Smooth muscle cell of the brain vasculature (primary cell): ENCODE data around the gene DECR2.
"Not testable (repeated sequence)": the region's sequence is repeated elsewhere in the genome, so short reads cannot be mapped to it uniquely, and the experiment has no call there.

Experiments used
- DNase-seq: peaks from one replicate; pipeline ENCODE4 v3.0.0-alpha.2; 2012; ENCODE audit warnings: low read depth, low spot score

The DECR2 gene

DNA sequence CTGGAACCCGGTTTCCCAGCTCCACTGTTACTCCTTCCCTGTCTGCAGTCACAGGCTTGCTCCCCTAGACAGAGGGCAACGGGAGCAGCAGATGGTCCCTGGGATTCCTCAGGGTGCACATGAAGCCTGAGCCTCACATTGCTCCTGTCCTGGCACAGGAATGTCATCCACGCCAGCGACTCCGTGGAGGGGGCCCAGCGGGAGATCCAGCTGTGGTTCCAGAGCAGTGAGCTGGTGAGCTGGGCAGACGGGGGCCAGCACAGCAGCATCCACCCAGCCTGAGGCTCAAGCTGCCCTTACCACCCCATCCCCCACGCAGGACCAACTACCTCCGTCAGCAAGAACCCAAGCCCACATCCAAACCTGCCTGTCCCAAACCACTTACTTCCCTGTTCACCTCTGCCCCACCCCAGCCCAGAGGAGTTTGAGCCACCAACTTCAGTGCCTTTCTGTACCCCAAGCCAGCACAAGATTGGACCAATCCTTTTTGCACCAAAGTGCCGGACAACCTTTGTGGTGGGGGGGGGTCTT is 1.6 kb upstream of the DECR2 start:
- DNase-seq, result no peak

DNA sequence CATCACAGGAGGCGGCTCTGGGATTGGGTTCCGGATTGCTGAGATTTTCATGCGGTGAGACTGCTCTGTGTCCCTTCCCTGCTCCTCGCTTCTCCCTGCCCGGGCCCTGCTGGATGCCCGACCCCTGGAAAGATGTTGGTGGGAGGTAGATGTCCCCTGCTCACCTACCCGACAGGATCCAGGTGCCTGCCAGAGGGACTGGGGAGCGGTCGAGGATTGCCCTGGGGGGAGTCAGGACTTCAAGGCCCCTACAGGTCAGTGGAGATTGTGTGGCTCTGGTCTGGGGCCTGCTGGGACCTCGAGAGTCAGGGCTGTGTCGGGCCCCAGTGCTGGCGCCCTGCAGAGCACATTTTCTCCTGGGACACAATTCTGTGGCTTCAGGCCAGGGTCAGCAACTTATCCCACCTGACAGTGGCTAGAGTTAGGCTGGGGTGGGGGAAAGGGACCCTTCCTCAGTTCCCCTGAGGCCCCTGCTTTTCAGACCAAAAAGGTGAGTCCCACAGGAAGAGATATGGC is 3.3 kb downstream of the DECR2 start:
- no peak for DNase-seq

DNA sequence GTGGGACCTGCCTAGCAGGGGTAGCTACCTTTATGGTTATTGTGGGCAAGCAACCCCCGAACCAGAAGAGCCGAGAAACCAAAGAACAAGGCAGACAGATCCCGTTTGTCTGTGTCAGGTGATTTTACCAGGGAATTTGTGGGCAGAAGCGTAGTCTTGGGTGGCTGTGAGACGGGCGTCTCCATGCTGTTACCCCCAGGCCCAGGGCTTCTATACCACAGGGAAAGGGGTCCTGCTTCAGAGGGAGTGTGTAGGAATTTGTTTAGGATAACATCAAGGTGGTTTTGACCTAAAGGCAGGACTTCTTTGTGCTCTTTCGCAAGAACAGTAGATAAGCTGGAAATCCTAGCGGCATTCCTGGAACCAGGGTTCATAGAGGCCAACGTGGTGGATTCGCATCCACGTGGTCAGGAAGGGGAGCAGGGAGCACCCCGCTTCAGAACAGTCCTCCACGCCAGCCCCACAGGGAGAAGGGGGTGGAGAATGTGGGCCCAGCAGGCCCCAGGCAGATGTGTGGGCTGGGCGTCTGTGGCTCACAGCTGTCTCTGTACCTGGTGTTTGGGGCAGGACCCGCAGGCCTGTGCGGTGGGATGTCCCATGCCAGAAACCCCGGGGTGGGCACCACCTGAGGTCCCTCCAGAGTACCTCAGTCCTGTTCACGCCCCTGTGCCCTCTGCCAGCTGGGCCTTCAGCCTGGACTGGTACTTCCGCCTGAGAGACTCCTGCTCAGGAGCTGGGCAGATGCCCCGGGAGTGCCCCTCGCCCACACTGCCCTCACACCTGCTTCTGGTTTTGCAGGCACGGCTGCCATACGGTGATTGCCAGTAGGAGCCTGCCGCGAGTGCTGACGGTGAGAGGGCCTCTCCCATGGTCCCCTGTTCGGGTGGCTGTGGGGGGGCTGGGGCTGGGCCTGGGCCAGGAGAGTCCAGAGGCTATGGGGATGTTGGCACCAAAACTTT is 4.1 kb downstream of the DECR2 start:
- DNase-seq, result no peak

DNA sequence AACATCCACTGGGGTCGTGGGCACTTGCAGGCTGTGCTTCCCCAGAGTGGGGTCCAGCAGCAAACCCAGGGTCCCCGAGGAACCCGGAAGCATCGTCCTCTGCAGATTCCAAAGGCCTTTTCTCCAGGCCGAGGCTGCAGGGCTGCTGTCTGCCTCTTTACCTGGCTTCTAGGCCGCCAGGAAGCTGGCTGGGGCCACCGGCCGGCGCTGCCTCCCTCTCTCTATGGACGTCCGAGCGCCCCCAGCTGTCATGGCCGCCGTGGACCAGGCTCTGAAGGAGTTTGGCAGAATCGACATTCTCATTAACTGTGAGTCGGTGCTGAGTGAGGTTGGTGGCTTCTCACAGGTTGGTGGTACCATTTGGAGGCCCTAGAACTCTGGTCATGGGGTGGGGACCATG is 5.6 kb downstream of the DECR2 start:
- DNase-seq, result no peak

DNA sequence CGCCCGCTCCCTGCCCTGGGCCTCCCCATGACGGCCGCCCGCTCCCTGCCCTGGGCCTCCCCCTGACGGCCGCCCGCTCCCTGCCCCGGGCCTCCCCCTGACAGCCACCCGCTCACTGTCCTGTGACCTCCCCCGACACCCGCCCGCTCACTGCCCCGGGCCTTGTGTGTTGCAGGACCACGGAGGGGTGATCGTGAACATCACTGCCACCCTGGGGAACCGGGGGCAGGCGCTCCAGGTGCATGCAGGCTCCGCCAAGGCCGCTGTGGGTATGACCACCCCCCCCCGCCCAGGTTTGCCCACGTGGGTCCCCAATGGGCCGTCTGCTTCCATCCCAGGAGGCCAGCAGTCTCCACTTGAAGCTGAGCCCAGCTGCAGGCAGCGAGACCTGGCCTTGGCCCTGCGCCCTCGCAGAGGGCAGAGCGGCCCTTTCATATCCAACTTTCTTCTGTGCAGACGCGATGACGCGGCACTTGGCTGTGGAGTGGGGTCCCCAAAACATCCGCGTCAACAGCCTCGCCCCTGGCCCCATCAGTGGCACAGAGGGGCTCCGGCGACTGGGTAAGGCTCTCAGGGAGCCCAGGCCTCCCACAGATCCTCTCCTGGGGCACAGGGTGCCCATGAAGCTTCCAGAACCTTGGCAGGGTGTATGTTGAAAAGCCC is 9.0 kb downstream of the DECR2 start:
- no peak for DNase-seq

DNA sequence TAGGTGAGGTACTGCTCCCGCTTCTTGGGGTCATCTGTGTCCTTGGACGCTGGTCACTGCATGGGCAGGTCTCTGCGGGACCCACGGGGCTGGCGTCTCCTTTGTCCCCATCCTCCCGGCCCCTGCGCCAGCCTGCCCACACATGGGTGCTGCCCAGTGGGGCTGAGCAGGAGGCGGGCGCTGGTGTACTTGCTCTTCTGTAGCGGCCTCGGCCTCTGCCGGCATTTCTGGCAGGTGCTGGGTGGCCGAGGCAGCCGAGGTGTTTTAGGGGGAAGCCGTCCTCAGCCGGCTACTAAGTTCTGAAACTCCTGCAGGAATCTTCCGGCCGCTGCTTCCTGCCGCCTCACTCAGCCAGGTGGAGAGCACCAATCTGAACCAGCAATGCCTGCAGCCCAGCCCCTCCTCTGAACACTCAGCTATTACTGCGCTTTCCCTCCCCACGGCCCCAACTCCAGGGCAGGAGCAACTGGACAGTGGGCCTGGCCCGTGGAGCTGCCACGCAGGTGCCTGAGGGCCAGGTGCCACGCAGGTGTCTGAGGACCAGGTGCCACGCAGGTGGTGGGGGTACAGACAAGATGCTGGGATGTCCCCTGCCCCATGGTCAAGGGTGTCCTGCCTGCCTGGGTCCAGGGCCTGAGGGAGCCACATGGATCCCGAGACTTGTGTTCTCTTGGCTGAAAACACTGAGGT is 10.0 kb downstream of the DECR2 start:
- DNase-seq, result no peak

DNA sequence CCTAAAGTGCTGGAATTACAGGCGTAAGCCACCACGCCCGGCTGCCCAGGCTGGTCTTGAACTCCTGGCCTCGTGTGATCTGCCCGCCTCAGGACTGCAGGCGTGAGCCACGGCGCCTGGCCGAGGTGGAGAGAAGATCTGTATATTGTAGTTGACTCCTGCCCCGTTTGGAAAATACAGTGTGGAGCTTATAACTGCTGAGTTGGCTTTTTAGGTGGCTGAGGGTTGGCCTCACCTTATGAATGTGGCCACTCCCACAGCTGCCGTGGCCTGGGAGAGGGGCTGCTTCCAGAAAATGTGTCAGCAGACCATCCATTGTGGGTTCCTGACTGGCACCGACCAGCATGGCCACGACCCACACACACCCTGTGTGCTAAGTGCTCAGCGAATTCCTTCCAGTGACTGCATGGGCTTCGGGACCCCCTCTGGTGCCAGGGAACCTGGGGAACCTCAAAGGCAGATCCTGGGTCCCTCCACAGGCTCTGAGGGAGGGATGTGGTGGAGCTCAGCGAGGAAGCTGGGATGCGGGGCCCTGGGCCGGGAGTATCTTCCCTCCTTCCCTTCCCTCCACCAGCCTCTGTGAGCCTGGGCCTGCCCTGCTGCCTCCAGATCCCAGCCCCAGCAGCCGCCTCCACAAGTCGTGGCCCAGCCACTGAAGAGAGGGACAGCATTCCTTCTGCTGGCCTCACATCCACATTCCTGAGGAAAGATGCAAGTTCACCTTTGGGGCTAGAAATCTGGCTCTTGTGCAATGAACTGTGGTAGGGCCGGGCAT is 12.9 kb downstream of the DECR2 start:
- no peak for DNase-seq

DNA sequence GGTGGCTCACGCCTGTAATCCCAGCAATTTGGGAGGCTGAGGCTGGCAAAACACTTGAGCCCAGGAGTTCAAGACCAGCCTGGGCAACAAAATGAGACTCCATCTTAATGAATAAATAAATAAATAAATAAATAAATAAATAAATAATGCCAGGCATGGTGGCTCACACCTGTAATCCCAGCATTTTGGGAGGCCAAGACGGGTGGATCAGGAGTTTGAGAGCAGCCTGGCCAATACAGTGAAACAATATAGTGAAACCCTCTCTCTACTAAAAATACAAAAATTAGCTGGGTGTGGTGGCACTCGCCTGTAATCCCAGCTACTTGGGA is 13.4 kb downstream of the DECR2 start:
- not testable (repeated sequence) for DNase-seq

DNA sequence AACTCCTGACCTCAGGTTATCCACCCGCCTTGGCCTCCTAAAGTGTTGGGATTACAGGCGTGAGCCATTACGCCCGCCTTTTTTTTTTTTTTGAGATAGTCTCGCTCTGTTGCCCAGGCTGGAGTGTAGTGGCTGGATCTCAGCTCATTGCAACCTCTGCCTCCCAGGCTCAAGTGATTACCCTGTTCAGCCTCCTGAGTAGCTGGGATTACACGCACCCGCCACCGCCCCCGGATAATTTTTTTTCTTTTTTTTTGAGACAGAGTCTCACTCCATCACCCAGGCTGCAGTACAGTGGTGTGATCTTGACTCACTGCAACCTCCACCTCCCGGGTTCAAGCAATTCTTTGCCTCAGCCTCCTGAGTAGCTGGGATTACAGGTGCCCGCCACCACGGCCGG is 20.5 kb downstream of the DECR2 start:
- DNase-seq, result not testable (repeated sequence)

DNA sequence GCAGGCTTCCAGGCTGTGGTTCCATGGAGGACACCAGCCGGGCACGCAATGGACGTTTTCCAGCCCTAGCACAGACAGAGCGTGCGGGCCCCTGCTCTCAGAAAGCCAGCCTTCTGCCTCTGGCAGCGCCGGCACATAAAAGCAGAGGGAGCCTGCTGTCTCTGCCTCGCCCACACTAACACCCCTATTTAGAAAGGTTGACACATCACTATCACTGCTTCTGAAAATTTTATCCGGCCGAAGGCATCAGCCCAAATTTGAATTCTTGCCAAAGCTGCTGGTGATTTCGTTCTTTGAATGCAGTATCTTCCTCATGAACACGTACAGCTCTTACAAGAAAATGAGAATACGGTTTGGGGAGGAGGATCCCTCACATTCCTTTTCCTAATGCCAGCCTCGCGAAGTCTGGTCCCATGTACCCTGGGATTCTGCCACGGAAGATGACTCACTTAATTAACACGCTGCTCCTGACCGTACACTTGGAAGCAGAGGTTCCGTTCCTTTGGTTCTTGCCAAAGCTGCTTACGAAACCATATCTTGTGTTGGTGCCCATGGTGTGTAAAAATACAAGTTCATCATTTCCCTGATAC is 22.4 kb downstream of the DECR2 start:
- peak; percentile 36 for DNase-seq

DNA sequence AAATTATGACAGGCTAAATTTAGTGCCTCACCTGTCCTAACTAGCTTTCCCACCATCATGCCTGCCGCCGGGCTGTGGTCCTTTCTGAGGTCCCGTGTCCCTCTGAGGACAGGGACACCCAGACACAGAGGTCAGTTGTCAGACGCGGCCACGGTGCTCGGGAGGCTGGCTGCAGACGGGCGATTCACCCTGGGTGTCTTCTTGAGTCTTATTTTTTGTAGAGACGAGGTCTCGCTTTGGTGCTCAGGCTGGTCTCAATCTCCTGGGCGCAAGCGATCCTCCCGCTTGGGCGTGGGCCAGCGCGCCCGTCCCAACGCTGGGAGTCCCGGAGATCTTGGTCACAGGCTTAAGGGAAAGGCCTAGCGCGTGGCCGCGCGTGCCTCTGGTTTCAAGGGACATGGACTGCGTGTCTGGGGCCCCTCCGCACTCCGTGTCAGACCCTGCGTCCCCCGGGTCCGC is 23.0 kb downstream of the DECR2 start:
- DNase-seq, result no peak

DNA sequence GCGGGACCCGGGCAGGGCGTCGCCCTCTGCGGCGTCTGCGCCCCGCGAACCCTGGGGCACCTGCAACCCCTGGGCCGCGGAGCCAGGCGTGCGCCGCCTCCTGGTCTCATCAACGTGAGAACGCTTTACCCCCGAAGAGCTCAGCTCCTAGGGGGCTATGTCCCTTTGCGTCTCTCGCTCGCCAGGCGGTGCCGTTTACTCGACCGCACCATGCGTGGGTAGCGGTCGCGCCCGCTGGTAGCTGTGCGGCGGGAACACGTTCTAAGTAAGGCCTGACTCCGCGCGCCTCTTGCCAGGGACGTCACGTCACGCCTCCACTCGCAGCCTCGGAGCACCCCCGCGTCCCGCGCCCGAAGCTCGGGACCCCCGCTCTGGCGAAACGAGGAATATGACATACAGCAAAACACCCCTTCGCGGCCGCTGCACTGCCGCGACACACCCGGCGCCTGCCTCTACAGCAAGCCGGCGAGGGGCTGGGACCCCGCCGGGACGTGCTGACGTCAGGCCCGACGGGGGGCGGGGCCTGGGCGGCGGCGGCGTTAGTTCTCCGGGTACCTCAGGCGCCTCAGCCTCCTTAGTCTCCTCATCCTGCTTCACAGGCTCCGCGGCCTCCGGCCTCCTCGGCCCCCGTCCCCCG is 23.5 kb downstream of the DECR2 start, which contains the start of gene RAB11FIP3:
TSS of gene RAB11FIP3 (plus strand) at position 568 of the 637 bp plus-strand sequence. CDS start 358 bp downstream, outside the sequence.
- DNase-seq, result peak; percentile 29

DNA sequence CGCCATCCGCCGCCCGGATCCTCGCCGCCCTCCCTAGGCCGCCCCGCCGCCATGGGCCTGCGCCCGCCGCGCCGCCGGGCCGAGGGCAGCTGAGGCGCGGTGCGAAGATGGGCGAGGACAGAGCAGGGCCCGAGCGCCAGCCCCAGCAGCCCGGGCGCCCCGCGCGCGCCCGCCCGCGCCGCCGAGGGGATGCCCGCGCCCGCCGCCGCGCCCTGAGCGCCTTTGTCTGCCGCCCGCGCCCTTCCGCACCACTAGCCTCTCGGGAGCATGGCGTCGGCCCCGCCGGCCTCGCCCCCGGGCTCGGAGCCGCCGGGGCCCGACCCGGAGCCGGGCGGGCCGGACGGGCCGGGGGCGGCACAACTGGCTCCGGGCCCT is 24.0 kb downstream of the DECR2 start:
- DNase-seq, result no peak

DNA sequence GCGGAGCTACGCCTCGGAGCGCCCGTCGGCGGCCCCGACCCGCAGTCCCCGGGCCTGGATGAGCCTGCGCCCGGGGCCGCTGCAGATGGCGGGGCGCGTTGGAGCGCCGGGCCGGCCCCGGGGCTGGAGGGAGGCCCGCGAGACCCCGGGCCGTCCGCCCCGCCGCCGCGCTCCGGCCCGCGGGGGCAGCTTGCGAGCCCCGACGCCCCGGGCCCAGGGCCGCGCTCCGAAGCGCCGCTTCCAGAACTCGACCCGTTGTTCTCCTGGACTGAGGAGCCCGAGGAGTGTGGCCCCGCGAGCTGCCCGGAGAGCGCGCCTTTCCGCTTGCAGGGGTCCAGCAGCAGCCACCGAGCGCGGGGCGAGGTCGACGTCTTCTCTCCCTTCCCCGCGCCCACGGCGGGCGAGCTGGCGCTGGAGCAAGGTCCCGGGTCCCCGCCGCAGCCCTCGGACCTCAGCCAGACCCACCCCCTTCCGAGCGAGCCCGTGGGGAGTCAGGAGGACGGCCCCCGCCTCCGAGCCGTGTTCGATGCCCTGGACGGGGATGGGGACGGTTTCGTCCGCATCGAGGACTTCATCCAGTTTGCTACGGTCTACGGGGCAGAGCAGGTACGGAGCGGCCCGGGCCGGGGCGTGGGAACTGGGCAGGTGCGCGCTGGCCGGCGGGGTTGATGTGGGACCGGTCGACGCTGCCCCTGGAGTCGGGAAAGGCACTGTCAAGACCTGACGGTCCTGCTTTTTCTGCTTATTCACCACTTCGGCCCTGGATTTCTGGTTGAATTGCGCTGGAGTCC is 24.6 kb downstream of the DECR2 start:
- DNase-seq, result no peak

DNA sequence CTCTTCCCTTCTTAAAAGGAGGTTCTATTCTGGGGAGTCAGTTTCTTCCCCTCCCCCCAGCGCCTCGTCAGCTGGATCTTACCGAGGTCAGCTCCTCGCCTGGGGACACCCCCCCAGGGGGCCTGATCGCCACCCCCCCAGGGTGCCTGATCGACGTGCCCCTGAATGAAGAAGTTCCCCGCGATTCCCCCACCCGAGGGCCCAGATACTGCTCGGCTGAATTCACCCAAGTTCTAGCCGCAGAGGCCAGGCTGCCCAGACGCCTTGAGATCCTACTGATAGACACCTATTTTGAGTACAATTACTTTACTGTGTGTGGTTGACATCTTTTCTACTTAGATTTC is 25.2 kb downstream of the DECR2 start:
- DNase-seq, result no peak

DNA sequence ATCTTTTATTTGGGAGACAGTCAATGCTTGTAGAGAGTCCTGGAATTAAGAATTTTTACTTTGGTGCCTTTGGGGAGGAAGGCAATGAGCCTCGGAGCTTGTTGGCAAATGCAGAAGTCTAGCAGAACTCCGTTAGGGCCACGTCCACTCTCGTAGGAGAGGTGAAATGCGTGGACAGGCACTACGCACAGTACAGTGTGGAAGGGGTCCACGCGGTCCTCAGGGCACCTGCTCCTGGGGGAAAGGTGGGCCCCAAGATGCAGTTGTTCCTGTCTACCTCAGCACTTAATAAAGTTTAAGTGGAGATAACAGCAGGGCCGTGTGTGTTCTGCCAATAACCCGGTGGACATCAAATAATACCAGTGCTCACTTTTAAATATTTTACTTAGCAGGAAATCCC is 25.6 kb downstream of the DECR2 start:
- no peak for DNase-seq

DNA sequence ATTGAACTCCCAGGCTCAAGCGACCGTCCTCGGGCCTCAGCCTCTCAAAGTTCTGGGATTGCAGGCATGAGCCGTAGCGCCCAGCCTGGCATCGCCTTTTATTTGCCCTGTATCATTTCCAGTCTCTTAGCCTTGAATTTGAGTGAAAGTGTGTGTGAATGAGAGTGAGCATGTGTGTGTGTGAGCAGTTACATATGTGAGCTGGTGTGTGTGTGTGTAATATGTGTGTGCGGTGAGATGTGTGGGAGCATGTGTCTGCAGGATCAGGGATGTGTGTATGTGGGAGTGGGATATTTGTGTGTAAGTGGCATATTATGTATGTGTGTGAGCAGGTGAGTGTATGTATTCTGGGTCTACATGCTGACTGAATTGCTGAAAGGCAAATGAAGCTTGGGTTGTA is 29.2 kb downstream of the DECR2 start:
- DNase-seq, result no peak

DNA sequence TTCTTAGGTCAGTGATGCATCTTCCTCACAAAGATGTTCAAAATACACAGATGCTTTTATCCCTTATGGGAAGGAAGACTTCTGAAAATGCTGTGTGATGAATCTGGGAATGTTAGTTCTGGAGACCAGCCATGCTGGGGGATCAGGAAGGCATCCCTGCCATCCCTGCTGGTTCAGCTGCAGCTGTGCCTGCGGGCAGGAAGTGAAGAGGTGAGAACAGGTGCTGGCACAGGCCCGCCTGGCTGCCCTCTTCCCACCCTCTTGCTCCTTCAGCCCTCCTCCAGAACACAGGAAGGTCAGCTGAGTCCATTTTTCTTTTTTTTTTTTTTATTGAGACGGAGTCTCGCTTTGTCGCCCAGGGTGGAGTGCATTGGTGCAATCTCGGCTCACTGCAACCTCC is 38.9 kb downstream of the DECR2 start:
- DNase-seq, result no peak

DNA sequence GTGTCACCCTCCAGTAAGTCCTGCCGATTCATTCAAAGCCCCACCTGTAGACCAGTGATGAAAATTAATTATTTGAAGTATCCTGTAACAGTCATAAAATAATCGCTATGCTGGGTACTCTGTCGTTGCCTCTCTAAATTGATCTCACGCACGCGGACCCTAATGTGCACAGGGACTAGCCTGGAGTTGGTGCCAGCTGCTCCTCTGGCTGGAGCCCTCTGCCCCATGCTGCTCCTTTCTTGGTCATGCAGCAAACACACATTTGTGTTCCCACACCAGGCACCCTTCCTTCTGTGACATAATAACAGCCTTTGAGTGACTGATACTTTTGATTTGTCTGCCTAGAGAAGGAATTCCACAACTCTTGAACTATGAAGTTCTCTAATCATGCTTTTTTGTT is 39.8 kb downstream of the DECR2 start:
- DNase-seq, result no peak

DNA sequence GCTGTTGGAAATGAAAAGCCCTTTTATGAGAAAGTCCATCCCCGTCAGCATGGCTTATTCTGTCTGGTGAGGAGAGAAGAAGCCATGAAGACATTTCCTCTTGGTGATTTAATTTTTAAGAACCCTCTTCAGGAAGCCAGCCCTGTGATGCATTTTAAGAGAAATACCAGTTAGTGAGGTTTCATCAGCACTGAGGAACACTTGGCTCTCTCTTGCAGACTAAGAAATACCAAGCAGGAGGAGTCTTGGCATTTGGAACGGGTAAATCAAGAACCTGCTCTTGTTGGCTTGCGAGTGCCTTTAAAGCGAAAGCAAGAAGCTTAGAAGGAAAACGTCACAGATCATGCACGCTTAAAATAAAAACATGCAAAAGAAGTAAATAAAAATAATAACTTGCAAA is 41.3 kb downstream of the DECR2 start:
- DNase-seq, result no peak
